Muscle of leg (tissue), 11 donors: ENCODE results near the gene ANKRD11. TPM values are rescaled to one million over a fixed set of nuclear protein-coding genes. Genes with fewer than 3 reads are reported as not detected.

Experiments
- DNase-seq: peaks from one replicate; pipeline ENCODE4 v3.0.0; 2013
- H3K27ac ChIP-seq: one replicate; pipeline ENCODE4 v1.5.1; 2013; ENCODE audit warnings: mild to moderate bottlenecking, low read length, control low read depth
- H3K27me3 ChIP-seq: one replicate; pipeline ENCODE4 v1.6.1; 2013; ENCODE audit warnings: low read length; ENCODE audit not compliant: control insufficient read depth, insufficient read depth
- H3K36me3 ChIP-seq: one replicate; pipeline ENCODE4 v1.6.1; 2013; ENCODE audit warnings: low read length; ENCODE audit not compliant: control insufficient read depth, insufficient read depth
- H3K4me1 ChIP-seq: one replicate; pipeline ENCODE4 v1.6.1; 2013; ENCODE audit warnings: low read length; ENCODE audit not compliant: control insufficient read depth, insufficient read depth
- H3K4me3 ChIP-seq: one replicate; pipeline ENCODE4 v1.5.1; 2013; ENCODE audit warnings: low read length, control low read depth
- H3K9me3 ChIP-seq: replicated peaks from 2 replicates; pipeline ENCODE4 v1.6.1; 2013; ENCODE audit warnings: low read depth, low read length; ENCODE audit not compliant: control insufficient read depth
- WGBS: methylation state at CpG from one replicate; pipeline ENCODE4 v1.1.5; 2013; ENCODE audit warnings: missing lambda C conversion rate; ENCODE audit not compliant: insufficient coverage; 5-methylcytosine and 5-hydroxymethylcytosine counted together
- polyA plus RNA-seq, 8 donors: library from polyadenylated mRNA; unstranded; fragments of 120-200 nt; gene quantifications; one replicate each; pipeline versions ENCODE4 v1.2.1 to v1.2.3, GENCODE V29; 2013; ENCODE audit warnings: inconsistent platforms in 1 of 8, low replicate concordance in 1 of 8; ENCODE audit not compliant: insufficient read length in 8 of 8, insufficient read depth in 1 of 8
- total RNA-seq: library from RNA; stranded (reverse); fragments of 120-200 nt; gene quantifications from one replicate; pipeline ENCODE4 v1.2.4, GENCODE V29; 2013

Gene ANKRD11
- total and polyA plus RNA-seq, 9 donors, result 34.0 to 79.8 (median 63.6) TPM

GRCh38 chr16:89409161-89409711 is 81.1 kb downstream of the ANKRD11 start:
- Histone ChIP-seq H3K36me3 (no peaks in the 10 kb centered on the region), H3K4me3 (no peak overlapping the region), H3K9me3 (no peaks in the 10 kb centered on the region), H3K4me1 (peaks cover 71% of the 10 kb centered on the region), H3K27me3 (no peaks in the 10 kb centered on the region), H3K27ac (peak overlapping the region; percentile 29)
- 20% methylated on average over 1 of the region's 13 CpGs for WGBS
- DNase-seq, result no peak

GRCh38 chr16:89408315-89408714 is 82.0 kb downstream of the ANKRD11 start:
- no peak overlapping the region for H3K4me3 ChIP-seq
- peaks cover 68% of the 10 kb centered on the region for H3K4me1 ChIP-seq
- DNase-seq, result no peak
- no peaks in the 10 kb centered on the region for H3K9me3 ChIP-seq
- H3K36me3 ChIP-seq, result no peaks in the 10 kb centered on the region
- H3K27me3 ChIP-seq, result no peaks in the 10 kb centered on the region
- H3K27ac ChIP-seq, result peak overlapping the region; percentile 42
- WGBS, result 59% methylated on average over 10 of the region's 12 CpGs

DNA sequence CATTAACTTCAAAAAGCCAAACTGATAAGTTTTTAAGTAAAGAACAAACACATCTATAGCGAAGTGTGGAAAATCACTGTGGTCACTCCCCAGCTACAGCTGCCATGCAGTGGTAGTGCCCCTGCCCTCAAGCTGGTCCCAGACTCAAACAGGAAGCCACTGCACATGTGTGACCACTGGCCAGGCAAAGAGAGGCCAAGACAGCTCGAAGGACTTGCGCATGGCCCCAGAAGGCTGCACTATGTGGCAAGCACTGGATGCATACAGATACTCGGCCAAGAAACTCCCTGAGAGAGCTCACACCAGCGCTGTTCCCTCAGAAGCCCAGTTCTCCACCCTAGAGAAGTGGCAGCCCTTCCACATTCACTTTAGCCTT is 82.4 kb downstream of the ANKRD11 start:
- no peak for DNase-seq
- Histone ChIP-seq H3K27ac (peak overlapping the region; percentile 42), H3K9me3 (no peaks in the 10 kb centered on the region), H3K27me3 (no peaks in the 10 kb centered on the region), H3K36me3 (no peaks in the 10 kb centered on the region), H3K4me3 (no peak overlapping the region), H3K4me1 (peaks cover 71% of the 10 kb centered on the region)
- 38% methylated on average over 5 of the region's 5 CpGs for WGBS

- Histone ChIP-seq H3K9me3 (no peaks in the 10 kb centered on the region), H3K36me3 (no peaks in the 10 kb centered on the region), H3K27me3 (no peaks in the 10 kb centered on the region), H3K4me1 (peaks cover 70% of the 10 kb centered on the region), H3K27ac (peak overlapping the region; percentile 29), H3K4me3 (no peak overlapping the region)
- 41% methylated on average over 12 of the region's 17 CpGs for WGBS
- no peak for DNase-seq
Measured at GRCh38 chr16:89407282-89407924, 83.0 kb downstream of the ANKRD11 start.

- H3K4me3 ChIP-seq, result no peak overlapping the region
- H3K4me1 ChIP-seq, result peaks cover 67% of the 10 kb centered on the region
- DNase-seq, result no peak
- no peaks in the 10 kb centered on the region for H3K27me3 ChIP-seq
- H3K9me3 ChIP-seq, result no peaks in the 10 kb centered on the region
- H3K36me3 ChIP-seq, result no peaks in the 10 kb centered on the region
- no peak overlapping the region for H3K27ac ChIP-seq
- 71% methylated on average over 18 of the region's 22 CpGs for WGBS
Measured at GRCh38 chr16:89406277-89406888, 84.0 kb downstream of the ANKRD11 start.

DNA sequence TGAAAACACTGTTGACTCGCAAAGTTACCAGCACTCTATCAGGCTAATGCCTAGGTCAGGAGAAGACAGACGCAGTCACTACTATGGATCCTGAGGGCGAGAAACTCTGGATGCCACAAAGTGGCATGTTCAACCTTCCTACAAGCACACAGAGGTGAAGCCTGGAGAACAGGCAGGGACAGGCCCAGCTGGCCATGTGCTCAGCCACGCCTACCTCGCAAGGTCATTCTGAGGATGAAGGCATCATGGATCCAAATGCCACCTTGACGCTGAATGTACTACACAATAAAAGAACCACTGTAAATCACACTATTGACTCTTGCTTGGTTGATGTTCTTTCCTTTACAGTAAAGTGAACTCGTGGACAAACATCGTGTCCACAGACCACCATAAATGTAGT is 85.8 kb downstream of the ANKRD11 start:
- 90% methylated on average over 3 of the region's 8 CpGs for WGBS
- H3K4me1 ChIP-seq, result peaks cover 53% of the 10 kb centered on the region
- H3K9me3 ChIP-seq, result no peaks in the 10 kb centered on the region
- DNase-seq, result no peak
- no peaks in the 10 kb centered on the region for H3K36me3 ChIP-seq
- no peaks in the 10 kb centered on the region for H3K27me3 ChIP-seq
- no peak overlapping the region for H3K27ac ChIP-seq
- no peak overlapping the region for H3K4me3 ChIP-seq

- no peak overlapping the region for H3K27ac ChIP-seq
Measured at GRCh38 chr16:89402962-89403361, 87.4 kb downstream of the ANKRD11 start.

DNA sequence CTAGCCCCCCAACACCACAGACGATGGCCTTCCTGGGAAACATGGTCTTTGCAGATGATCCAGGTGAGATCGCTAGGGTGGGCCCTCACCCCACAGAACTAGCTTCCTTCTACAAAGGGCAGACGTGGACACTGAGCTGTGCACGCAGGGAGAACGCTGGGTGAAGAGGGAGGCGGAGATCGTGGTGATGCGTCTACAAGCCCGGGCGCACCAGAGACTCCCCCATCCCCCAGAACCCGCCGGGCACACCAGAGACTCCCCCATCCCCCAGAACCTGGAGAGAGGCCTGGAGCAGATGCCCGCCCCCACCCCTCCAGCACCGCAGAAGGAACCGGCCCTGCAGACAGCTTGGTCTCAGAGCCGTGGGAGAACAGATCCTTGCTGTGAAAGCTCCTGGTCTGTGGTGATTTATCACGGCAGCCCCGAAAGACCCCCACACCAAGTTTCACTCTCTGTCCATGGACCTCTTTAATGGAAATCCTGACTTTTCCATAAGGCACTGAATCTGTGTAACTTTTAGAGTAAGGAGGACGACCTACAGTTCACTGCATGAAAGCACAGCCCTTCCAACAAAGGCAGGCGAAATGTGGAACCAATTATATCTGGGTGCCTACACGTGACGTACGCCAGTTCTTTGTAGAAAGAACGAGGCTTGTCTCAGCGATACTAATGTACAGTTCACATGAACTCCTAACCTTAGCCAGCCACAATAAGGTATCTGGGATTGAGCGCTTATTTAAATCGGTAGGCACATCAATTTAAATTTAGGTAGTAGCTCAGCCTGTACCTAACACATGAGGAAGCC is 88.5 kb downstream of the ANKRD11 start:
- peak; percentile 88 for DNase-seq
- WGBS, result 32% methylated on average over 7 of the region's 27 CpGs
- H3K36me3 ChIP-seq, result no peaks in the 10 kb centered on the region
- peaks cover 30% of the 10 kb centered on the region for H3K4me1 ChIP-seq
- no peaks in the 10 kb centered on the region for H3K9me3 ChIP-seq
- no peaks in the 10 kb centered on the region for H3K27me3 ChIP-seq
- no peak overlapping the region for H3K4me3 ChIP-seq
- no peak overlapping the region for H3K27ac ChIP-seq

More at GRCh38 chr16:89402962-89403361, 87.4 kb downstream of the ANKRD11 start:
- WGBS, result 65% methylated on average over 16 of the region's 17 CpGs
- no peaks in the 10 kb centered on the region for H3K36me3 ChIP-seq
- no peaks in the 10 kb centered on the region for H3K9me3 ChIP-seq
- peaks cover 37% of the 10 kb centered on the region for H3K4me1 ChIP-seq
- DNase-seq, result no peak
- no peaks in the 10 kb centered on the region for H3K27me3 ChIP-seq
- no peak overlapping the region for H3K4me3 ChIP-seq

GRCh38 chr16:89401205-89401604 is 89.2 kb downstream of the ANKRD11 start:
- DNase-seq, result no peak
- no peak overlapping the region for H3K27ac ChIP-seq
- H3K9me3 ChIP-seq, result no peaks in the 10 kb centered on the region
- H3K27me3 ChIP-seq, result no peaks in the 10 kb centered on the region
- WGBS, result 77% methylated on average over 8 of the region's 12 CpGs
- H3K36me3 ChIP-seq, result no peaks in the 10 kb centered on the region
- H3K4me1 ChIP-seq, result peaks cover 24% of the 10 kb centered on the region
- H3K4me3 ChIP-seq, result no peak overlapping the region

DNA sequence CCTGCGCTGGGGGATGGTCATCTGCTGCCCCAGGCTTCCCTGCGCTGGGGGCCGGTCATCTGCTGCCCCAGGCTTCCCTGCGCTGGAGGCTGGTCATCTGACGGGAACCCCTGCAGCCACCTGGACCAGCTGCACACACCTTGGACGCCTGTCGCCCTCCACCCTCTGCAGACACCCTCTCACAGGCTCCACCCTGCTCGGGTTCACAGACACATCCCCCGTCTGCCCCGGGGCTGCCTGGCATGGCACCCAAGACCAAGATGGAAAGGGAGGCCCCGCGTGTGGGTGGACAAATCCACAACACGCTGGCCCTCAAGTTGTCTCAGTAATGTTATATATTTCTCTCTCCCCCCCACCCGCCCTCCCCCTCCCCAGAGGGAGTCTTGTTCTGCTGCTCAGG is 89.6 kb downstream of the ANKRD11 start:
- Histone ChIP-seq H3K4me1 (peaks cover 24% of the 10 kb centered on the region), H3K9me3 (no peaks in the 10 kb centered on the region), H3K4me3 (no peak overlapping the region), H3K27ac (no peak overlapping the region), H3K27me3 (no peaks in the 10 kb centered on the region), H3K36me3 (no peaks in the 10 kb centered on the region)
- WGBS, result 77% methylated on average over 6 of the region's 14 CpGs
- DNase-seq, result no peak
